Endothelial cell (in vitro differentiated cells): ENCODE data around the gene GPX7. TPM values are rescaled to one million over a fixed set of nuclear protein-coding genes. Genes with fewer than 3 reads are reported as not detected.

Experiments used
- DNase-seq: peaks from one replicate; pipeline ENCODE4 v3.0.0; 2021; ENCODE audit warnings: low spot score
- H3K27ac Mint-ChIP-seq: one replicate; pipeline ENCODE4 v1.8.0; 2021; ENCODE audit warnings: mixed read lengths, inconsistent platforms; ENCODE audit not compliant: unreplicated experiment
- H3K27me3 Mint-ChIP-seq: one replicate; pipeline ENCODE4 v1.8.0; 2021; ENCODE audit warnings: mild to moderate bottlenecking, moderate library complexity, mixed read lengths, inconsistent platforms; ENCODE audit not compliant: unreplicated experiment
- H3K36me3 Mint-ChIP-seq: one replicate; pipeline ENCODE4 v1.8.0; 2021; ENCODE audit warnings: mild to moderate bottlenecking, low read depth, mixed read lengths, inconsistent platforms; ENCODE audit not compliant: unreplicated experiment
- H3K4me1 Mint-ChIP-seq: one replicate; pipeline ENCODE4 v1.8.0; 2021; ENCODE audit warnings: mild to moderate bottlenecking, mixed read lengths, inconsistent platforms; ENCODE audit not compliant: unreplicated experiment
- H3K4me3 Mint-ChIP-seq: one replicate; pipeline ENCODE4 v1.8.0; 2021; ENCODE audit warnings: mild to moderate bottlenecking, mixed read lengths, inconsistent platforms; ENCODE audit not compliant: unreplicated experiment
- H3K9me3 Mint-ChIP-seq: one replicate; pipeline ENCODE4 v1.8.0; 2021; ENCODE audit warnings: mixed read lengths, inconsistent platforms; ENCODE audit not compliant: unreplicated experiment
- CTCF ChIP-seq: fragments of 200-600 bp; sonication (generic); IDR thresholded peaks from one replicate; pipeline ENCODE4 v1.5.0; 2021; ENCODE audit warnings: antibody characterized with exemption; ENCODE audit not compliant: unreplicated experiment
- total RNA-seq: library from RNA; stranded (reverse); fragmentation: NEBNext Ultra II Directional; extraction: Animal tissue kit (Norgen Biotek cat#: 25700); gene quantifications from one replicate; pipeline ENCODE4 v1.2.1, GENCODE V29; 2021; ENCODE audit not compliant: unreplicated experiment

Gene GPX7
- total RNA-seq, 1 donor from 2014 or later: 59.4 TPM

- TF ChIP-seq CTCF: no peak
- no peak for DNase-seq
- H3K27me3 Mint-ChIP-seq: no peaks in the 10 kb centered on the region
- no peaks in the 10 kb centered on the region for H3K4me1 Mint-ChIP-seq
- no peaks in the 10 kb centered on the region for H3K36me3 Mint-ChIP-seq
- H3K9me3 Mint-ChIP-seq: no peaks in the 10 kb centered on the region
- H3K4me3 Mint-ChIP-seq: no peak overlapping the region
- H3K27ac Mint-ChIP-seq: no peak overlapping the region
Measured at GRCh38 chr1:52621950-52622349, 19.8 kb downstream of the GPX7 start.

GRCh38 chr1:52623812-52624211 lies 21.6 kb downstream of the GPX7 start:
- no peak overlapping the region for H3K4me3 Mint-ChIP-seq
- no peaks in the 10 kb centered on the region for H3K4me1 Mint-ChIP-seq
- H3K9me3 Mint-ChIP-seq: no peaks in the 10 kb centered on the region
- peaks cover 3% of the 10 kb centered on the region for H3K27me3 Mint-ChIP-seq
- TF ChIP-seq CTCF: no peak
- no peaks in the 10 kb centered on the region for H3K36me3 Mint-ChIP-seq
- no peak overlapping the region for H3K27ac Mint-ChIP-seq
- DNase-seq: no peak

- Mint-ChIP-seq H3K4me3 (no peak overlapping the region), H3K27ac (no peak overlapping the region), H3K9me3 (no peaks in the 10 kb centered on the region), H3K27me3 (peaks cover 3% of the 10 kb centered on the region), H3K4me1 (peaks cover 2% of the 10 kb centered on the region), H3K36me3 (no peaks in the 10 kb centered on the region)
- no peak for TF ChIP-seq CTCF
- DNase-seq: no peak
Measured at GRCh38 chr1:52627028-52627427, 24.9 kb downstream of the GPX7 start.

- peaks cover 3% of the 10 kb centered on the region for H3K36me3 Mint-ChIP-seq
- H3K9me3 Mint-ChIP-seq: no peaks in the 10 kb centered on the region
- no peak for DNase-seq
- peaks cover 6% of the 10 kb centered on the region for H3K27me3 Mint-ChIP-seq
- no peak overlapping the region for H3K27ac Mint-ChIP-seq
- no peak overlapping the region for H3K4me3 Mint-ChIP-seq
- H3K4me1 Mint-ChIP-seq: peaks cover 6% of the 10 kb centered on the region
- no peak for TF ChIP-seq CTCF
Measured at GRCh38 chr1:52628614-52629324, 26.6 kb downstream of the GPX7 start.

- Mint-ChIP-seq H3K4me1 (peaks cover 10% of the 10 kb centered on the region), H3K36me3 (peaks cover 7% of the 10 kb centered on the region), H3K27ac (no peak overlapping the region), H3K9me3 (no peaks in the 10 kb centered on the region), H3K27me3 (peaks cover 11% of the 10 kb centered on the region), H3K4me3 (no peak overlapping the region)
- no peak for DNase-seq
- TF ChIP-seq CTCF: no peak
Measured at GRCh38 chr1:52629325-52629643, 27.1 kb downstream of the GPX7 start.
